HG03135 (cell line): ENCODE data around the gene CTIF.
"Not testable (repeated sequence)": the region's sequence is repeated elsewhere in the genome, so short reads cannot be mapped to it uniquely, and the experiment has no call there.

ENCODE experiments used
- ATAC-seq: cut with Tn5 transposase; IDR thresholded peaks from one replicate; pipeline ENCODE4 v1.9.1; 2021; ENCODE audit warnings: mild to moderate bottlenecking, moderate library complexity; ENCODE audit not compliant: unreplicated experiment

CTIF gene

DNA sequence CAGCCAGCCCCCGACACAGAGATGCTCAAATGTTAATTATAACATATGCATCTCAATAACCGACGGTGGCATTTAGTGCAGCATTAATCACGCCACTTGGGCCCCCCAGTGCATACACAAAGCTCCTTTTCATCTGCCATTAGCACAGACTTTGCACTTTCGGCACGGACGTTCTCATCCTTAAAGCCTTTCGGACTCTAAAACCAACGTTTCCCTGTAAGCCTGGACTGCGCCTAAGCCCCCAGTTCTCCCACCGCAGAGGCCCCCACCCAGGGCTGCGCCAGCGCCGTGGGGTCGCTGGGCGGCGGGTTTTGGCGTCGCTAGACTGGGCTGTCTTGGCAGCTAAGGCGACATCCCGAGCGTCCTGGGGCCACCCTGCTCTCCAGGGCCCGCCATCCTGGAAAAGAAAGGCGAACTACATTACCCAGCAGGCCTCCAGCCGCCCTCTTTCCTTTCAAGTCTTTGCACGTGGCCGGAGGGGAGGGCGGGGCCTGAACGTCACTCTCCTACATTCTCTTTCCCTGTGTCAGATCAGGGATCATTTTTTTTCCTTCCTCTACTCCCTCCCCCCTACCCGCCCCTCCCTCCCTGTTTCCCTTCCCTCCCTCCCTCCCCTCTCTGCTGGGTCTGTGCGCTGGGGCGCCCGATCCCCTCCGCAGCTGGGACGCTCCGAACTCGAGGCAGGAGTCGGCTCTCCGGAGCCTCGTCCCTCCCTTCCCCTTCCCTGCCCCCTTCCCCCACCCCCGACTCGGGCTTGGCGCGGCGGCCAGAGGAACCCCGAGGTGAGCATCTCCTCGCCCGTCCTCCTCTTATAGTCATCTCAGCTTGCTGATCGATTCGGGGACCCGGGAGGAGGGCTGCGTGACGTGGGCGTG lies at the start of gene CTIF:
CTIF (plus strand) TSS at position 501 of the 875 bp plus-strand sequence. CDS start 80,535 bp downstream, outside the sequence.
- peak; percentile 71 for ATAC-seq

DNA sequence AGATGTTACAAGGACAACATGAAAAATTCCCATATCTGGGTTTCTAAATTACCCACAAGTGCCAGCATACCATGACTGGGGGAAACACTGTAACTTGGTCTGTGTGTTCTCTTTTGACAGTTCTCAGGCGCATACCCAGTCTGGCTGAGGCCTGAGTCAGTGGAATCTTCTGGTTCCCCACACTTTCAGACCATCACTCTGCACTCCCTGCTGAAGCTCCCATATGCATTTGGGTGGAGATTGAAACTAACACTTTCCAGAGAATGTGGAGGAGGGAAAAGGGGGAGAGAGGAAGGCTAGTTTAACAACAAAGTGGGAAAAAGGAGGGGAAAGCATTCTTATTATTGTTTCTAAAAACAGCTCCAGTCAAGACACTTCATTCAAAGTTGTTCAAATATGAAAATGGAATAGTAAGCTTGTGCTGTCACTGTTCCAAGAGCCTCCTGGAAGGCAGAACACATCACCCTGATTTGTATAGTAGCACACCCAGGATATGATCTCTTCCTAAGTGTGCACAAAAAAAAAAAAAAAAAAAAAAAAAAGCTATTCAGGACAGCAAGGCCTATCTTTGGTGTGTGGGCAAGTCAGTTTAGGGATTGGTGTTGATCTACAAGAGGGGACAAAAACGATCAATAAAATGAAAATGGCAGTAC lies 48.1 kb upstream of the CTIF start:
- ATAC-seq, result no peak

DNA sequence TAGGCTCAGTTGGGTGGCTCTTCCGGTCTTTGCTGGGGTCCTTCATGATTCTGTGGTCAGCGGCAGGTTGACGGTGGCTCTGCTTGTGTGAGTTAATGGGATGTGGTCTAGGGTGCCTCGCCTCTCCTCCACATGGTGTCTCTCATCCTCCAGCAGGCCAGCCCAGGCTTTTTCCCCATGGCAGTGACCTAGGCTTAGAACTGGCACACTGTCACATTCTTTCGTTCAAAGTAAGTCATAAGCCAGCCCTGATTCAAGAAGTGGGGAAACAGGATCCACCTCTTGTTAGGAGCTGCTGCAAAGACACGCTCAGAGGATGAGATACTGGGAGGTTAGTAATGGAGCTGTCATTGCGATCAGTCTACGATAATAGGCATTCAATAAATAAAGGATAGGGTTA lies 46.0 kb upstream of the CTIF start:
- no peak for ATAC-seq

DNA sequence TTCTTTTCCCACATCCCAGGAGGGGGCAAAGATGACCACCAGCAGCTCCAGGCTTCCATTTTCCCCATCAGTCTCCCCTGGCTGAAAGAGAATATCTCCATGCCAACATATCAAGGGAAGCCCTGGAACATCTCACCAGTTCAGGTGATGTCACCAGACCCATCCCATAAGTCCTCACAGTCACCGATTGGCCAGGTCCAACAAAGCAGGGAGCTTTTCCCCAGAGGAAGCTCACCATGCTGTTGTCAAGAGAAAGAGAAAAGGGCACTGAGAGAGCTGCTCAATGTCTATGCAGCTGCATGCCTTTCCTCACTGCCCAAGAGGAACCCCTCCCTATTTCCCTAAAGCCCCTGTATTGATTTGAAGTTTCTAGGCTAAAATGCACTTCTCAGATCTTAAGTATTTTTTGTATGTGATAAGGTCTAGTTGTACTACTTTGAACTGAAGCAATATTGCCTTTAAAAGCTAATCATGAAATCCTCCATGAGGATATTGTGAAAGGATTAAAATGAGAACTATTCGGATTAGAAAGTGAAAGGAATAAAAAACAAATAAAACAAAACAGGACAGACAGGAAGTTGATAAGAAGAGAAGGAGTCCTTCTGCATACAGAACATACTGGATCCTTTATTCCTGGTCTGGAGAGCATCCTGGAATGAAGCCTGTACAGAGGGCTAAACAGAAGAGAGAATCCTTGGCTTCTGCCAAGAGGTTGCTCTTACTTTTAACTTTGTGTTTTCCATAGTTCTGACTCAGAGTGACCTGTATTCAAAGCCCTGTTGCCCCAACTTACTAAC lies 45.2 kb upstream of the CTIF start:
- no peak for ATAC-seq

DNA sequence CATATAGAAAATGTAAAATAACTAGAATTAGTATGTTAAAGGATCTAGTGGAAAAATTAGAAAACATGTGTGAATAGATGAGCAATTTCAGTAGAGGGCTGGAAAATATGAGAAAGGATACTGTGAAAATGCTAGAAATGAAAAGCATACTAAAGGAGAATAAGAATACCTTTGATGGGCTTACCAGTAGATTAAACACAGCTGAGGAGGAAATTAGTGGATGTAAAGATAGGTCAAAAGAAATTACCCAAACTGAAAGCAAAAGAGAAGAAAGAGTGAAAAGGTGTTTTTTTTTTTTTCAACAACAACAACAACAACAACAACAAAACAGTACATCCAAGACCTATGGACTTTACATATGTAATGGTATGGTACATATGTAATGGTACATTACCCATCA lies 41.0 kb upstream of the CTIF start:
- no peak for ATAC-seq

DNA sequence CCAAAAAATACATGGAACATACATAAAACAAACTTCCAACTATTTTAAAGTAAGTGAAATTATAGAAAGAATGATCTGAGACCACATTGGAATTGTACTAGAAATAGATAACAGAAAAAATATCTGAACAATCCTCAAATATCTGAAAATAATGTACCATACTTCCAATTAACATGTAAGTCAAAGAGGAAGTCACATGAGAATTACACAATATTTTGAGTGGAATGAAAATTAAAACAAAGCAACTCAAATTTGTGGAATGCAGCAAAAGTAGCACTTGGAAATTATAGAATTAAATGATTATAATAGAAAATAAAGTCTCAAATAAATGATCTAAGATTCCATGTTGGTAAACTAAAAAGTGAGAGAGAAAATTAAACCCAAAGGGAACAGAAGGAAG lies 38.3 kb upstream of the CTIF start:
- ATAC-seq, result no peak

DNA sequence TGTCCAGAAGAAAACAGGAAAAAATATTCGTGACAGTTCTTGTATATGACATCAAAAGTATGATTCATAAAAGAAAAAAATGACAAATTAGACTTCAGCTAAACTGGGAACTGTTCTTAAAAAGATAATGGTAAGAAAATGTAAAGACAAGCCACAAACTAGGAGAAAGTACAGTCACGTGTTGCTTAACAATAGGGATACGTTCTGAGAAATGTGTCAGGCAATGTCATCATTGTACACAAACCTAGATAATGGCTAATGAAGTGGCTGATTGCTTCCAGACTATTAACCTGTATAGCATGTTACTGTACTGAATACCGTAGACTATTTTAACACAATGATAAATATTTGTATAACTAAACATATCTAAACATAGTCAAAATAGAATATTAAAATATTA lies 35.9 kb upstream of the CTIF start:
- ATAC-seq, result no peak

DNA sequence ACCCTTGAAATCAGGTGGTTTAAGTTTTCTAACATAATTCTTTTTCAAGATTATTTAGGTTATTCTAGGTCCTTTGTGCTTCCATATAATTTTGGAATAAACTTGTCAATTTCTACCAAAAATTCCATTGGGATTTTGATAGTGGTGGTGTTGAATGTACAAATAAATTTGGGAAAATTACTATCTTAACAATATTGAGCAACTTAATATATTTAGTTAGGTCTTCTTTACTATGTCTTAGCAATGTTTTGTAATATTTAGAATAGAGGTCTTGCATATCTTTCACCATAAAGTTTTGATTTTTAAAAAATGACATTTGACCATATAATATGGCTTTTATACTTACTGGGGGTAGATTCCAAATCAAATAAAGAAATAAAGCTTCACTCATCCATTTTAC lies 34.0 kb upstream of the CTIF start:
- ATAC-seq, result no peak

DNA sequence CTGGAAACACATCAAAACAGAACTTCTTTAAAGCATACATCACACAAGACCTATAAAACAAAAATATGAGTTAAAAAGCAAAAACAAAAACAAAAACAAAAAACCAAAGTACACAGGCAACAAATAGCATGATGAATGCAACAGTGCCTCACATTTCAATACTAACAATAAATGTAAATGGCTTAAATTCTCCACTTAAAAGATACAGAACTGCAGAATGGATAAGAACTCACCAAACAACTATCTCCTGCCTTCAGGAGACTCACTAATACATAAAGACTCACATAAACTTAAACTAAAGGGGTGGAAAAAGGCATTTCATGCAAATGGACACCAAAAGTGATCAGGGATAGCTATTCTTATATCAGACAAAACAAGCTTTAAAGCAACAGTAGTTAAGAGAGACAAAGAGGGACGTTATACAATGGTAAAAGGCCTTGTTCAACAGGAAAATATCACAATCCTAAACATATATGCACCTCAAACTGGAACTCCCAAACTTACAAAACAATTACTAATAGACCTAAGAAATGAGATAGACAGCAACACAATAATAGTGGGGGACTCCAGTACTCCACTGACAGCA lies 31.8 kb upstream of the CTIF start:
- not testable (repeated sequence) for ATAC-seq

DNA sequence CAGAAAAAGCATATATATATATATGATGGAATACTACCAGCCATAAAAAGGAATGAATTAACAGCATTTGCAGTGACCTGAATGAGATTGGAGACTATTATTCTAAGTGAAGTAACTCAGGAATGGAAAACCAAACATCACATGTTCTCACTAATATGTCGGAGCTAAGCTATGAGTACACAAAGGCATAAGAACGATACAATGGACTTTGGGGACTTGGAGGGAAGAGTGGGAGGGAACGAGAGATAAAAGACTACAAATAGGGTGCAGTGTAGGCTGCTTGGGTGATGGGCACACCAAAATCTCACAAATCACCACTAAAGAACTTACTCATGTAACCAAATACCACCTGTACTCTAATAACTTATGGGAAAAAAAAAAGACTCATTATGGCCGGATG lies 26.3 kb upstream of the CTIF start:
- not testable (repeated sequence) for ATAC-seq

DNA sequence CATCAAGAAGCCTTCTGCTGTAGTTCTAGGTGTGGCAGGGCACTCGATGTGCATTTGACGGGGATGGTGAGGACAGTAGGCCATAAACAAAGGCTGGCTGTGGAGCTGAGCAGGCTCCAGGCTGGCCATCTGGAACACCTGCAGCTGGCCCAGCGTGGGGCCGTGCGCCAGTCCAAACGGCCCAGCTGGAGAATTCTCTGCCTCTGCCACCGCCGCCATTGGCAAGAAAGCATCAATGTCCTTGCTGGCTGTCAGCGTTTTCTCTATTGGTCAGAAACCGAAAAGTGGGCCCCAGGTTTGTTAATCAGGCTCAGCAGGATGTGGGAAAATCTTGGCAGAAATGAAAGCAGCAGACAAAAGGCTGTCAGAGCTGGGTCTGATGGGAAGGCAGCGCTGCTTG lies 24.0 kb upstream of the CTIF start:
- ATAC-seq, result no peak

DNA sequence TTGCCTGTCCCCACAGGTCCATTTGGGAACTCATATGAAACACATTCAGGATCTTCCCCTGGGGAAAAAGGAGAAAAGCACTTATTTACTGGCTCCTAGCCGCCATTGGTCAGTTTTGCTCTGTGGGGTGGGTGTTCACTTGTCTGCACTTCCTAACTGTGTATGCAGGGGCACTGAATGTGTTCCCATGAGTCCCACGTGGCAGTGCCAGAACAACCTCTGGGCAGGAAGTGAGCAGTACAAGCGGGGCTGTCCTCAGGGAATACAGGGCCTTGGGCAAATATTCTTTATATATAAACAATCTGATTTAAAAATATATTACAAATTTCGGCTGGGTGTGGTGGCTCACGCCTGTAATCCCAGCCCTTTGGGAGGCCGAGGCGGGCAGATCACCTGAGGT lies 21.8 kb upstream of the CTIF start:
- ATAC-seq, result no peak

DNA sequence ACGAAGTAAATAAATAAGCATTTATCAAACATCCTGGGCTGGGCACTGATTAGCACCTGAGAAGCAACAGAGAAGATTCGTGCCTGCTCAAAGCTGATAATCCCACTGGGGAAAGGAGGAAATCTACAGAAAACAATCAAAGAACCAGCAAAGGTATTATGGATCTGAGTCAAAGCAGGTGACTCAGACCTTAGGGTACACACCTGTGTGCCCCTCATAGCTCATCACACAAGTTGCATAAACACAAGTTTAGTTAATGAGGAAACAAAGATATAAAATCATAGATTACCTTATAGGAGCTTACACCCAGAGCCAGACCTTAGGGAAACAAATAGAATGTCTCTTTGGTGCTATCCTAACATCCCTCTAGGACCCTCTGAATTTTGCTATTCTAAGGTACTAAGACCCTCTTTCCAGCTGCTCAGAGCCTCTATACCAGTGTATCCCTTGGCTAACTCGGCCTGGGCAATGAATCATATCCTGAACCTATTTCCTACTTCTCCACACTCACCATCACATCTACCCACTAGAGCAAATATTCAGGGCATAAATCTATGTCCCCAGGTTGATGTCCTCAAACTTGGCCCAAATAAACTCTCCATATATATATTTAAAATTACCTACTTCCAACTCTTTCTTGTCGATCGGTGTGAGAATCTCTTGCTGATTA lies 19.3 kb upstream of the CTIF start:
- ATAC-seq, result no peak

DNA sequence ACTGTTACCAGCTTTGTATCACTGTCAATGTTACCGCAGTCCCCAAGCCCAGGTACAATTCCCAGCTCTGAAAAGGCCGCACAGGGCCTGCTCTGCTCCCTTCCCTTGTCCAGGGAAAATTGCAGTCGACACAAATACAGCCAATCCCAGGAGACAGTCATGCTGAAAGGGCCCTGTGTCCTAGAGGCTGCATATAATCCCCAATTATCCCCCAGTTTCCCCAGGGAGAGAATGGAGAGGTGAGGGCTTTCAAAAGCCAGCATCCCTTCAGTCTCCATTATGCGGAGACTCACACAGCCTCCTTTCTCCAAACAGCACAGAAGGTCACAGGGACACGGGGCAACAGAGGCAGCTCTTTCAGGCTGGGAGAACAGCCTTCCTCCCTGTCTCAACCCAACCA lies 17.1 kb upstream of the CTIF start:
- no peak for ATAC-seq

DNA sequence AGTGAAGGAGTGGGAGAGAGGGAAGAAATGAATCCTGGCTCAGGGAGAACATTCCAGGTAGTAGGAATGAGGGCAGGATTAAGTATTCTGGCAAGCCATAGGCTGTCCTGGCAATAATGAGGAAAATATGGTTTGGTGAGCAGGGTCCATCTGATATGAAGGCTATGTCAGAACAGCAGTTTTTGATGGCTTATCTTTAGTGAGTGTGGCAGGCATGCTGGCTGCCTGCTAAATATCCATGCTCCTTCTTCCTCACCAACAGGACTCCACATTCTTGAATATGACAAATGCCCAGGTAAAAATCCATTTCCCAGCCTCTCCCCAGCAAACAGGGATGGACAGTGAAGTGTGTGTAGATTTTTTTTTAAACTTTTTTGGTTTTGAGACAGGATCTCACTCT lies 13.2 kb upstream of the CTIF start:
- no peak for ATAC-seq

DNA sequence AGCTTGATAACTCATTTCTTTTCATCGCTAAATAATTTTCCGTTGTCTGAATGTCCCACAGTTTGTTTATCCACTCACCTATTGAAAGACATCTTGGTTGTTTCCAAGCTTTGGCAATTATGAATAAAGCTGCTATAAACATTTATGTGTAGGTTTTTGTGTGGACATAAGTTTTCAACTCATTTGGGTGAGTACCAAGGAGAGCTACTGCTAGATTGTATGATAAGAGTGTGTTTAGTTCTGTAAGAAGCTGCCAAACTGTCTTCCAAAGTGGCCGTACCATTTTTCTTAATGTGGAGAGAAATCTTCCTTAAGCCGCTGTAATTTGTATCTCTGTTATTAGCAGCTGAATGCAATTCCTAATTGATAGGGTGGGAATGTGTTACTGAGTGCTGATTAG lies 11.4 kb upstream of the CTIF start:
- ATAC-seq, result no peak

DNA sequence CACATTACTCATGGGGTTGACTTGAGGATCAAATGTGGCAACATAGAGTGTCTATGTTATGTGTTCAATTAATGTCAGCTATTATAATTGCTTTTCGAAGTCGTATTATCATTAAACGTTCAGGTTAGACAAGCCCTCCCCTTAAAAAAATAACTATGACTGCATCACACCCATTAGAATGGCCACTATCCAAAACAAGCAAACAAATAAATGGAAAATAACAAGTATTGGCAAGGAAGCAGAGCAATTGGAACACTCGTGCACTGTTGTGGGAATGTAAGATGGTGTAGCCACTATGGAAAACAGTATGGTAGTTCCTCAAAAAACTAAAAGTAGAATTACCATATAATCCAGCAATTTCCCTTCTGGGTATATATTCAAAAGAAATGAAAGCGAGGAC lies 10.0 kb upstream of the CTIF start:
- ATAC-seq, result no peak

DNA sequence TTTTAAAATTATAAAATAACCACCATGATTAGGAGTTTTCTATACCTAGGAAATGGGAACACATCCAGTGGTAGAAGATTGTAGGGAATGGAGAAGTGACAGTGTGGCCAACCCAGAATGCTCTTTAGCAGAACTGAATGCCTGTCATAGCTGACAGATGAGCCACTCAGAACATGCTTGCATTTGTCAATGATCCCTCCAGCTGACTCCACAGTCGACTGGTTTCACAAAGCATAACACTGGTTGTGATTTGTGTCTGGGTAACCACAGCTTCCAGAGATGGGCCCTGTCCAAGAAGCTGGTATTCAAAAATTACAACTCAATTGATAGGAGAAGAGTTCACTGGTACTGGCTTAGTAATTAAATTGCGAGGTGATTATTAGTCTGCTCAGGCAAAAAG lies 9.0 kb upstream of the CTIF start:
- no peak for ATAC-seq

DNA sequence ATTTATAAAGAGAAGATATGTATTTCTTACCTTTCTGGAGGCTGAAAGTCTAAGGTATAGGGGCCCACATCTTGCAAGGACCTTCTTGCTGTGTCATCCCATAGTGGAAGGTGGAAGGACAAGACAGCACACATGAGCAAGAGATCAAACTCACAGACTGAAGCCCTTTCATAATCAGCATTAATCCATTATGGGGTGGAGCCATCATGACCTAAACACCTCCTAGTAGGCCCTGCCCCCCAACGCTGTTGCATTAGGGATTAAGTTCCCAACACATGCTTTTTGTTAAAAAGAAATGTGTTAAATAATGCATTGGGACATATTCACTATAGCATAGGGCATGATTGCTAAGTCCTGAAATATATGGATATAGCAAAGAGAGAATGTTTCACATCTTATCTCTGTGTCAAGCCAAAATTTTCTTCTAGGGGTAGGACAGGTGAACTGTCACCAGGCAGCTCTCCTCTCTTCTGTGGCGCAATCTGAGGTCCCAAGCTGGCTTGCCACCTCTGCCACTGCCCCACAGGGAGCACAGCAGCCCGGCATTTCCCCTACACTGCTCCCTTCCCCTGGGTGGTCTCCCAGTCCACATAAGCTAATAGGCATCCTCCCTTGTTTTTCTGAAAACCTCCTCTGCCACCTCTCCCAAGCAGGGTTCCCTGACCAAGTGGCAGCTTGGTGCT lies 8.3 kb upstream of the CTIF start:
- ATAC-seq, result no peak

DNA sequence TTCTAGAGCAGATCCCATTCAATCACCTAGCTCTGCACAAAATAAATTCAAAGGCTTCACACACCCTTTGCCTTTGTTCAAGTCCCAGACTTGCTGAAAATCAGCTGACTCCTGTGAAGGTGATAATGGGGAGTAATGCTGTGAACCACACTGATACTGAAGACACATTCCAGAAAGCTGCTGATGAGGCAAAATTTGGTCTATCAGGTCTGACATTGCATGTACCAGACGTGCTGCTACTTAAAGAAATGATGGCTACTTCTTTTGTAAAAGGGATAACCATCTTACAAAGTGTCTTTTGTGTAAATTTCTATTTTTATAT lies 7.8 kb upstream of the CTIF start:
- ATAC-seq, result no peak
